Stimulated activated CD4-positive, alpha-beta T cell treated with anti-CD3 and anti-CD28 coated beads, Interleukin-1b, Interleukin-23, amount 100 ng/mL, for 4 hours (primary cell): ENCODE results near the gene C4B.
"Not testable (repeated sequence)": the region's sequence is repeated elsewhere in the genome, so short reads cannot be mapped to it uniquely, and the experiment has no call there.

ENCODE experiments used
- DNase-seq, 2 donors: peaks; one replicate each; pipeline ENCODE4 v3.0.0-alpha.2; 2020; ENCODE audit warnings: low read depth in 2 of 2

Gene C4B

GRCh38 chr6:31980998-31981397 is 33.6 kb upstream of the C4B start:
- not testable (repeated sequence) for DNase-seq

DNA sequence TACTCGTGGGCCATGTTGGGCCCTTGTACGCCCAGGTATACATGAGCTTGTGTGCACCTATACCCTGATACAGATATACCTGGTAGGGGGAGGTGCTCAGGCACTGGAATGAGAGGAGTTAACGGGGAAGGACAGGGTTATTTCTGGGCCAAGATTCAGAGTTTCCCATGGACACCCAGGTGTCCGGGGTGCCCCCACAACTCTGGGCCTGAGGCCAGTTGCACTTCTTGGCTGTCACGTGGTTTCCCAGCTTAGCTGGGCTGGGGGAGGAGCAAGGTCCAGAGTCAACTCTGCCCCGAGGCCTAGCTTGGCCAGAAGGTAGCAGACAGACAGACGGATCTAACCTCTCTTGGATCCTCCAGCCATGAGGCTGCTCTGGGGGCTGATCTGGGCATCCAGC is 32.9 kb upstream of the C4B start, which contains the start of gene C4A:
C4A (plus strand) TSS at position 314 of the 400 bp plus-strand sequence; CDS start at position 365, 51 bp downstream.
- DNase-seq = not testable (repeated sequence)

DNA sequence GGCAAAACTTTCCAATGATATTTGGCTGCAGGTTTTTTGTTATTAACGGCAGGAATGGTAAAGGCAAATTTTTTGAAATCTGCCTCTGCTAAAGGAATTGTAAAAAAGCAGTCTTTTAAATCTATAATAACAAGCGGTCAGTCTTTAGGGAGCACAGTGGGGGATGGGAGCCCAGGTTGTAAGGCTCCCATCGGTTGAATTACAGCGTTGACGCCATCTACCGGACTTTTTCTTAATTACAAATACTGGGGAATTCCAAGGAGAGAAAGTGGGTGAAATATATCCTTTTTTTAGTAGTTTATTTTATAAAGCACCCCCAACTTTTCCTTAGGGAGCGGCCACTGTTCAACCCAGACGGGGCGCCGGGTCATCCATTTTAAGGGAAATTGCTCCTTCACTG is 25.2 kb upstream of the C4B start:
- not testable (repeated sequence) for DNase-seq

DNA sequence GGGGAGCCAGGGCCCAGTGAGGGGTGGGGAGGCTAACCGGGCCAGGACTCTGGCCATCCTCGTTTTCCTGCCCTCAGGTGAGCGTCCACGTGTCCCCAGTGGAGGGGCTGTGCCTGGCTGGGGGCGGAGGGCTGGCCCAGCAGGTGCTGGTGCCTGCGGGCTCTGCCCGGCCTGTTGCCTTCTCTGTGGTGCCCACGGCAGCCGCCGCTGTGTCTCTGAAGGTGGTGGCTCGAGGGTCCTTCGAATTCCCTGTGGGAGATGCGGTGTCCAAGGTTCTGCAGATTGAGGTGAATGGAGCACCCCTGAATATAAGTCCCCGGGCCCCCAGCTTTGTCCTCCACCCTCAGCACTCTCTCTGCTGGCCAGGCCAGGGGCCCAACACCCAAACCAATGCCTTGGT is 20.2 kb upstream of the C4B start:
- DNase-seq = not testable (repeated sequence)

GRCh38 chr6:31996385-31996784 is 18.2 kb upstream of the C4B start:
- not testable (repeated sequence) for DNase-seq

DNA sequence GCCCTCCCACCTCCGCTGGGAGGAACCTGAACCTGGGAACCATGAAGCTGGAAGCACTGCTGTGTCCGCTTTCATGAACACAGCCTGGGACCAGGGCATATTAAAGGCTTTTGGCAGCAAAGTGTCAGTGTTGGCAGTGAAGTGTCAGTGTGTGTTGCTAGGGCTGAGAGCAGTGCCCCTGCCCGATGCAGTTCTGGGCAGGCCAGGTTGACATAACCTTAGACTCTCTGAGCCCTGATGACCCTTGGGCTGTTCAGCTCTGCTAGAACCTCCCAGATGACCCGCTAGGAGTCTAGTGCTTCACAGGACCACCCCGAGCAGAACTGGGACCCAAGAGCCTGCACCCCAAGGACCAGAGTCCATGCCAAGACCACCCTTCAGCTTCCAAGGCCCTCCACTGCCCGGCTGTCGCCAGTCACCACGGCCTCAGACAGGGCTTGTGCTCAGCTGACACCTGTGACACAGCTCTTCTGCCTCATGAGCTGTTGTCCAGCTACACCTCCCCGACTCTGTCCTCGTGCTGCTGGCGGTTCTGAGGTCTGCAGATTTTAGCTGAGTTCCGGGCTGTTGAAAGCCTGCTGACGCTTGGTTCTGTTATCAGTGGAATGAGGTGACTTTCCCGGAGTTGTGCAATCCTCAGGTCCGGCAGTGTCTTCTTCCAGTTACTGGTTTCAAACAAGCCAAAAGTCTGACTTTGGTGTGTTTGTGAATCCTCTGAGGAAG is 11.9 kb upstream of the C4B start:
- not testable (repeated sequence) for DNase-seq

GRCh38 chr6:32003301-32003700 is 11.3 kb upstream of the C4B start:
- DNase-seq = not testable (repeated sequence)

- not testable (repeated sequence) for DNase-seq
Observed at GRCh38 chr6:32004393-32004792, 10.2 kb upstream of the C4B start.

DNA sequence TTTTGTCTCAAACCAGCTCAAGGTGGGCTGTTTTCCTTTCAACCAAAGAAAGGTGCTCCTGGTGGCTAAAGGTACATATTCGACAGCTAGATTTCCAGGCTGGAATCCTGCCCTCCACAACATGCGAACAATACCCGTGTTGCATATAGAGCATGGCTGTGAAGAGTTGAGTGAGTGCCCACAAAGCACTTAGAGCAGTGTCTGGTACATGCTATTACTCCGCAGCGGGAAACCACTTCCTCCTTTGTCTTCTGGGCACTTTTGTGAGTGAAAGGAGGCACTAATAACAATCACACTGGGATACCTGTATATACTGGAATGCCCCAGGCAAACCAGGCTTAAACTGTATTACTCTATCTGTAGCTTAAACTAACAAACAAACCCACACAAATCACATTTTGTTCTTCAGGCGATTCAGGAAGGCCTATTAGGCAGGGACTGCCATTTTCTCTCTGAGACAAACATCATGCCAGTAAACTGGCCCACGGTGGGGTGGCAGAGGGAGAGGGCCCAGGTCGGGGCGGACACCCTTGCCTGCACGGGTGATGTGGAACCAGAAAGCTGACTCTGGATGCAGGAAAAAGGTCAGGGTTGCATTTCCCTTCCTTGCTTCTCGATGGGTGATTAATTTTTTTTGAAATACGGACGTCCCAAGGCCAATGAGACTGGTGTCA is 9.6 kb upstream of the C4B start:
- not testable (repeated sequence) for DNase-seq

GRCh38 chr6:32005538-32005880 is 9.1 kb upstream of the C4B start:
- not testable (repeated sequence) for DNase-seq

GRCh38 chr6:32005991-32006529 is 8.5 kb upstream of the C4B start:
- DNase-seq = not testable (repeated sequence)

DNA sequence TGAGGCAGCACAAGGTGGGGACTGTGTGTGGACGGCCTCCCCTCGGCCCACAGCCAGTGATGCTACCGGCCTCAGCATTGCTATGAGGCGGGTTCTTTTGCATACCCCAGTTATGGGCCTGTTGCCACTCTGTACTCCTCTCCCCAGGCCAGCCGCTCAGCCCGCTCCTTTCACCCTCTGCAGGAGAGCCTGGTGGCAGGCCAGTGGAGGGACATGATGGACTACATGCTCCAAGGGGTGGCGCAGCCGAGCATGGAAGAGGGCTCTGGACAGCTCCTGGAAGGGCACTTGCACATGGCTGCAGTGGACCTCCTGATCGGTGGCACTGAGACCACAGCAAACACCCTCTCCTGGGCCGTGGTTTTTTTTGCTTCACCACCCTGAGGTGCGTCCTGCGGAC is 7.5 kb upstream of the C4B start:
- DNase-seq = not testable (repeated sequence)

- not testable (repeated sequence) for DNase-seq
Observed at GRCh38 chr6:32008037-32008436, 6.6 kb upstream of the C4B start.

GRCh38 chr6:32008616-32009015 is 6.0 kb upstream of the C4B start:
- not testable (repeated sequence) for DNase-seq

GRCh38 chr6:32009537-32009936 is 5.1 kb upstream of the C4B start:
- DNase-seq = not testable (repeated sequence)

DNA sequence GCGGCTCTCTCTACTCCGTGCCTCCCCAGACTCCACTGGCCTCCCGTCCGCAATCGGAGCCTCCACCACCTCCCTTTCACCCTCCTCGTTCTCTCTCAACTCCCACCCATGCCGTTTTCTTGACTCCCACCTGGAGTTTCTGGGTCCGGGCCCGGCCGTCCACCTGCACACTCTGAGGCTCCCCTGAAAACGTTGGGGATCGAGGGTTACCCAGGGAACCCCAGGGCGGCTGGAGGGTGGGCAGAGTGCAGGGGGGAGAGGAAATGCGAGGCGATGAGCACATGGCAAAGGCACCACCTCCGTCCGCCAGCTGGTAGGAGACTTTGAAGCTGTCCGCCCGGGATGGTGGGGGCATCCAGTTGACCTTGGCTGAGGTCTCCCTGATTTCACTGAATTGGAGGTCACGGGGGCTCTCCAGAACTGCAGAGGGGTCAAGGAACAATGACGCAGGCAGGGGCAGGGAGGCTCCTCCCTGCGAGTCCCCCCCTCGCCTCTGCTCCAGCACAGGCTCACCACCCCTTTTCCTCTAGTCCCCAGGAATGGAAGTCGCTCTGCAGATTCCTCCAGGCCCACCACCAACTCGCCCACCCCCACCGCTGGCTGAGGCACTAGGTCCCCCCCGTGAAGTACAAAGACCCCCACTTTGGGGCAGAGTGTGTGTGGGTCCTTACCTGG is 3.6 kb upstream of the C4B start:
- not testable (repeated sequence) for DNase-seq

GRCh38 chr6:32012941-32013617 is 1.5 kb upstream of the C4B start:
- not testable (repeated sequence) for DNase-seq

DNA sequence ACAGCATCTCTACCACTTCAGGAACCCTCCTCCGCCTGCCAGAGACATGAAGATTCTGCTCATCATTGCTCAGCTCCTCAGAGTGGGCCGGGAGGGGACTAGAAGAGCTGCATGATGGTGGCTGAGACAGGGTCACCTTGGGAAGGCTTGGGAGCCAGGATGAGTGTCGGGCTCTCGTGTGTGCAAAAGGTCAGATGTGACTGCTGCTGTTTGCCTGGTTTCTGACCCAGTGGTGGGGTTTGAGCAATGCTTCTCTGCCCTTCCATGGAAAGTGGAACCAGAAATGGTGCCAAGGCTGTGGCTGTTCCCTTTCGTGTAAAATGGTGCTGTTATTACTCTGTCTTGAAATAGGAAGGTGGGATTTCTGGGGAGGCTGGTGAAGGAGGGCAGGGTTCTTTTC is 857 bp upstream of the C4B start:
- not testable (repeated sequence) for DNase-seq

- not testable (repeated sequence) for DNase-seq
Observed at GRCh38 chr6:32022100-32022499, 7.5 kb downstream of the C4B start.

GRCh38 chr6:32028631-32029030 is 14.0 kb downstream of the C4B start:
- DNase-seq = not testable (repeated sequence)

- not testable (repeated sequence) for DNase-seq
Observed at GRCh38 chr6:32029553-32029952, 15.0 kb downstream of the C4B start.
